H9 (cell line): Measurements from ENCODE around the gene SYCN. TPM values are rescaled to one million over a fixed set of nuclear protein-coding genes. Genes with fewer than 3 reads are reported as not detected.

Experiments
- DNase-seq: peaks from one replicate; pipeline ENCODE4 v3.0.0-alpha.2; 2017
- H2AFZ ChIP-seq: one replicate; pipeline ENCODE4 v1.6.1; 2013; ENCODE audit warnings: mild to moderate bottlenecking, low read length, control low read depth, moderate library complexity
- H2AK5ac ChIP-seq: 2 replicates; pipeline ENCODE4 v1.6.1; 2013; ENCODE audit warnings: low read length, control low read depth, mixed read lengths; ENCODE audit not compliant: insufficient read length
- H2BK120ac ChIP-seq: one replicate; pipeline ENCODE4 v1.6.1; 2013; ENCODE audit warnings: low read depth, mild to moderate bottlenecking, low read length, control low read depth, inconsistent platforms; ENCODE audit not compliant: poor library complexity, severe bottlenecking
- H2BK12ac ChIP-seq: 2 replicates; pipeline ENCODE4 v1.6.1; 2013; ENCODE audit warnings: low read length, control low read depth, mixed read lengths, low read depth; ENCODE audit not compliant: insufficient read length
- H2BK15ac ChIP-seq: 2 replicates; pipeline ENCODE4 v1.6.1; 2013; ENCODE audit warnings: low read depth, low read length, control low read depth
- H2BK20ac ChIP-seq: one replicate; pipeline ENCODE4 v1.6.1; 2013; ENCODE audit warnings: low read depth, mild to moderate bottlenecking, low read length, control low read depth, inconsistent platforms; ENCODE audit not compliant: poor library complexity, severe bottlenecking
- H2BK5ac ChIP-seq: 2 replicates; pipeline ENCODE4 v1.6.1; 2013; ENCODE audit warnings: low read length, control low read depth, mixed read lengths; ENCODE audit not compliant: insufficient read length
- H3K14ac ChIP-seq: 2 replicates; pipeline ENCODE4 v1.6.1; 2013; ENCODE audit warnings: low read length, control low read depth; ENCODE audit not compliant: insufficient read depth
- H3K18ac ChIP-seq: 2 replicates; pipeline ENCODE4 v1.6.1; 2013; ENCODE audit warnings: low read depth, mild to moderate bottlenecking, mixed read lengths, low read length, control low read depth; ENCODE audit not compliant: insufficient read length
- H3K23ac ChIP-seq: 2 replicates; pipeline ENCODE4 v1.6.1; 2013; ENCODE audit warnings: low read length, control low read depth, mixed read lengths, low read depth; ENCODE audit not compliant: insufficient read length
- H3K23me2 ChIP-seq: 2 replicates; pipeline ENCODE4 v1.6.1; 2013; ENCODE audit warnings: low read depth, mild to moderate bottlenecking, mixed read lengths, low read length, control low read depth; ENCODE audit not compliant: insufficient read length, poor library complexity, severe bottlenecking
- H3K27ac ChIP-seq: 2 replicates; pipeline ENCODE4 v1.5.1; 2013; ENCODE audit warnings: low read length, control low read depth, mixed read lengths, low read depth; ENCODE audit not compliant: insufficient read length
- H3K27me3 ChIP-seq: 2 replicates; pipeline ENCODE4 v1.6.1; 2013; ENCODE audit warnings: low read length, control low read depth, inconsistent platforms; ENCODE audit not compliant: insufficient read depth
- H3K4ac ChIP-seq: 2 replicates; pipeline ENCODE4 v1.6.1; 2013; ENCODE audit warnings: low read depth, mild to moderate bottlenecking, control low read depth, inconsistent platforms, low read length, moderate library complexity
- H3K4me1 ChIP-seq: 2 replicates; pipeline ENCODE4 v1.6.1; 2013; ENCODE audit warnings: low read length, control low read depth, inconsistent platforms; ENCODE audit not compliant: insufficient read depth
- H3K4me2 ChIP-seq: 2 replicates; pipeline ENCODE4 v1.6.1; 2013; ENCODE audit warnings: low read length, control low read depth, mixed read lengths; ENCODE audit not compliant: insufficient read length, insufficient read depth
- H3K56ac ChIP-seq: 2 replicates; pipeline ENCODE4 v1.6.1; 2013; ENCODE audit warnings: low read depth, mild to moderate bottlenecking, mixed read lengths, low read length, control low read depth; ENCODE audit not compliant: insufficient read length
- H3K79me1 ChIP-seq: 2 replicates; pipeline ENCODE4 v1.6.1; 2013; ENCODE audit warnings: low read depth, mild to moderate bottlenecking, moderate library complexity, low read length, control low read depth, inconsistent platforms; ENCODE audit not compliant: insufficient read depth, poor library complexity, severe bottlenecking
- H3K79me2 ChIP-seq: 2 replicates; pipeline ENCODE4 v1.6.1; 2013; ENCODE audit warnings: low read length, control low read depth, inconsistent platforms; ENCODE audit not compliant: insufficient read depth
- H3K9ac ChIP-seq: 2 replicates; pipeline ENCODE4 v1.6.1; 2013; ENCODE audit warnings: low read length, control low read depth, mixed read lengths; ENCODE audit not compliant: insufficient read length; ENCODE audit errors: extremely low read depth
- H3K9me3 ChIP-seq: one replicate; pipeline ENCODE4 v1.6.1; 2013; ENCODE audit warnings: low read depth, low read length, inconsistent platforms; ENCODE audit not compliant: control insufficient read depth
- H3T11ph ChIP-seq: one replicate; pipeline ENCODE4 v1.6.1; 2013; ENCODE audit warnings: mild to moderate bottlenecking, low read length, control low read depth, inconsistent platforms
- H4K20me1 ChIP-seq: one replicate; pipeline ENCODE4 v1.6.1; 2013; ENCODE audit not compliant: control insufficient read depth, insufficient read length, insufficient read depth
- H4K5ac ChIP-seq: 2 replicates; pipeline ENCODE4 v1.6.1; 2013; ENCODE audit warnings: low read depth, mild to moderate bottlenecking, mixed read lengths, low read length, control low read depth; ENCODE audit not compliant: insufficient read length
- H4K8ac ChIP-seq: replicated peaks from 2 replicates; pipeline ENCODE4 v1.6.1; 2013; ENCODE audit warnings: low read length, control low read depth, mixed read lengths, low read depth; ENCODE audit not compliant: insufficient read length
- H4K91ac ChIP-seq: 2 replicates; pipeline ENCODE4 v1.6.1; 2013; ENCODE audit warnings: low read depth, mild to moderate bottlenecking, moderate library complexity, mixed read lengths, low read length, control low read depth; ENCODE audit not compliant: insufficient read length
- H3K27ac Mint-ChIP-seq, 3 experiments: 2 replicates in 2 of 3; 3 replicates in 1 of 3; pipeline ENCODE4 v1.8.0; 2020 to 2021; ENCODE audit warnings: mixed read lengths in 3 of 3, mild to moderate bottlenecking in 1 of 3, moderate library complexity in 1 of 3
- H3K27me3 Mint-ChIP-seq: 2 replicates; pipeline ENCODE4 v1.8.0; 2021; ENCODE audit warnings: low read depth, mild to moderate bottlenecking, moderate library complexity, mixed read lengths
- H3K36me3 Mint-ChIP-seq, 3 experiments: 2 replicates in 2 of 3; 3 replicates in 1 of 3; pipeline ENCODE4 v1.8.0; 2020 to 2021; ENCODE audit warnings: low read depth in 3 of 3, mixed read lengths in 3 of 3; ENCODE audit not compliant: insufficient read depth in 1 of 3
- H3K4me1 Mint-ChIP-seq, 2 experiments: 2 replicates each; pipeline ENCODE4 v1.8.0; 2020; ENCODE audit warnings: mixed read lengths in 2 of 2
- H3K4me3 Mint-ChIP-seq, 2 experiments: 2 replicates in 1 of 2; 3 replicates in 1 of 2; pipeline ENCODE4 v1.8.0; 2020 to 2021; ENCODE audit warnings: mild to moderate bottlenecking in 2 of 2, mixed read lengths in 2 of 2, moderate library complexity in 1 of 2
- H3K9me3 Mint-ChIP-seq, 2 experiments: 2 replicates in 1 of 2; 3 replicates in 1 of 2; pipeline ENCODE4 v1.8.0; 2020; ENCODE audit warnings: mild to moderate bottlenecking in 2 of 2, mixed read lengths in 2 of 2, moderate library complexity in 1 of 2
- CTCF ChIP-seq: fragments of 200-600 bp; sonication (generic); conservative IDR thresholded peaks from 3 replicates; pipeline ENCODE4 v1.8.0; 2021; ENCODE audit warnings: antibody characterized with exemption, mild to moderate bottlenecking
- WGBS: extraction: QIAGEN DNeasy Blood & Tissue Kit; methylation state at CpG from one replicate; pipeline ENCODE4 v1.1.7; 2013; ENCODE audit warnings: missing lambda C conversion rate, low lambda C conversion rate, mixed read lengths; ENCODE audit not compliant: insufficient read length; ENCODE audit errors: extremely low coverage; 5-methylcytosine and 5-hydroxymethylcytosine counted together
- total RNA-seq: library from RNA; stranded (reverse); gene quantifications from 2 replicates; pipeline ENCODE4 v1.2.1, GENCODE V29; 2021

SYCN gene
- total RNA-seq, 1 experiment from 2014 or later, result not detected

GRCh38 chr19:39165857-39166256 lies 38.2 kb downstream of the SYCN start:
- Histone ChIP-seq H2BK12ac (no peak overlapping the region), H3K23ac (no peak overlapping the region), H2AK5ac (no peak overlapping the region), H3K23me2 (peaks cover 3% of the 10 kb centered on the region), H3K27ac (no peak overlapping the region), H2BK20ac (no peak overlapping the region), H3K9ac (no peak overlapping the region), H3K56ac (no peak overlapping the region), H3K27me3 (no peaks in the 10 kb centered on the region), H2AFZ (no peak overlapping the region), H3K18ac (no peak overlapping the region), H4K8ac (no peak overlapping the region), H3K4me2 (no peak overlapping the region), H3T11ph (no peak overlapping the region), H4K20me1 (no peaks in the 10 kb centered on the region), H3K9me3 (no peaks in the 10 kb centered on the region), H3K79me1 (no peaks in the 10 kb centered on the region), H4K91ac (no peak overlapping the region), H3K79me2 (no peaks in the 10 kb centered on the region), H2BK5ac (no peak overlapping the region), H4K5ac (no peak overlapping the region), H3K14ac (no peak overlapping the region), H3K4ac (no peak overlapping the region), H3K4me1 (no peaks in the 10 kb centered on the region; the same call in 1 of the 2 replicates), H2BK120ac (no peak overlapping the region), H2BK15ac (no peak overlapping the region)
- no peak for DNase-seq
- peaks cover 2 to 14% (median 13%) of the 10 kb centered on the region in 3 experiments; a peak in 6 of 7 replicates for H3K36me3 Mint-ChIP-seq
- no peak overlapping the region for H3K27ac Mint-ChIP-seq
- no peak overlapping the region for H3K4me3 Mint-ChIP-seq
- H3K4me1 Mint-ChIP-seq, result peaks cover 22 to 34% of the 10 kb centered on the region in 2 experiments
- no peaks in the 10 kb centered on the region for H3K9me3 Mint-ChIP-seq
- no peak for TF ChIP-seq CTCF
- no peaks in the 10 kb centered on the region for H3K27me3 Mint-ChIP-seq
- WGBS, result no CpG with 5 or more reads among the region's 7 CpGs
